ENCODE results near the gene CASP10.

CASP10 gene

DNA sequence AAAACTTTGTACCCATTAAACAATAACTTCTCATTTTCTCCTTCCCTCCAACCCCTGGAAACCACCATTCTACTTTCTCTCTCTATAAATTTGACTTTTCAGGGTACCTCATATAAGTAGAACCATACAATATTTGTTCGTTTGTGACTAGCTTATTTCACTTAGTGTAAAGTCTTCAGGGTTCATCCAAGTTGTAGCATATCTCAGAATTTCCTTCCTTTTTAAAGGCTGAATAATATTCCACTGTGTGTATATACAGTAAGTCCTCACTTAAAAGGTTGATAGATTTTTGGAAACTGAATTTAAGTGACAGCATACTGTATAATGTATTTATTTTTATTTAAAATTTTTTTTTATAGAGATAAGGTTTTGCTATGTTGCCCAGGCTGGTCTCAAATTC lies 13.9 kb downstream of the CASP10 start:
- no peak for DNase-seq (ENCODE audit: low spot score)

DNA sequence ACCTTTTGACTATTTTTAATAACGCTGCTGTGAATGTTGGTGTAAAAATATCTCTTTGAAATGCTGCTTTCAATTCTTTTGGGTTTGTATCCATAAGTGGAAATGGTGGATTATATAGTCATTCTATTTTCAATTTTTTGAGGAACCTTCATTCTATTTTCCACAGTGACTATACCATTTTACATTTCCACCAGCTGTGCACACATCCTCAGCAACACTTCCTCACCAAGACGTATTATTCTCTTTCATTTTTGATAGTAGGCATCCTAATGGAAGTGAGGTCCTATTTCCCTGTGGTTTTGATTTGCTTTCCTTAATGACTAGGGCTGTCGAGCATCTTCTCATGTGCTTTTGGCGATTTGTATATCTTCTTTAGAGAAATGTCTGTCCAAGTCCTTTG lies 14.8 kb downstream of the CASP10 start:
- no peak for DNase-seq (ENCODE audit: low spot score)

DNA sequence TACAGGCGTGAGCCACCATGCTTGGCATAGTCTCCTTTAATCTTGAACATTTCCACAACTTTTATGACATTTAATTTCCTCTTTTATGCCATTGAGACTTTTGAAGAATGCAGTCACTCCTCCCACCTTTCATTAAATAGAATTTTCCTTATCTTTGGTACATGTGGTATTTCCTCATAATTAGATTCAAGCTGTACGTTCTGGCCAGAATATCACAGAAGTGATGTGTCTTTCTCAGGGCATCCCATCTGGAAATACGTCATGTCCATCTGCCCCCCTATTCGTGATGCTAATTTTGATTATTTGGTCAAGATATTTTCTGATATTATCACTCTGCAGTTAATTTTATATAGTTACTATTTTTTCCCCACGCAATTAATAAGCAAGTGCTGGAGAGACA lies 16.9 kb downstream of the CASP10 start:
- DNase-seq (ENCODE audit: low spot score) = no peak

DNA sequence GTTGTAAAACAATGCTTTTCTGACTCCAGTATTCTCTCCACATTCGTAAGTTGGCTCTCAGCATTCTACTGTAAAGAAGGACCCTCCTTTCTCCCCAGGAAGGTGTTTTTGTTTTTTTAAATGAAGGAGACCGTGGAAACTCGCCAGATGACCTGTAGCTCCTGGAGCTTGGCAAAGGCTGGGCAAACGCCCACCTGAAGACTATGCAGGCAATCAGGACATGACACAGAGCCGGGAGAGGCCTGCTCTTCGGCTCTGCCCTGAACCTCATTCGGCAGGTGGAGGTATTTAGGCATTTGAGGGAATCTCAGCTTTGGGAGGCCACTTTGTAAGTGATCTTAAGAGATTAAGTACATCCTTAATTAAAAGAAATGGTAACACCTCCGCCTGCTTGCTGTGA lies 17.4 kb downstream of the CASP10 start:
- no peak for DNase-seq (ENCODE audit: low spot score)

DNA sequence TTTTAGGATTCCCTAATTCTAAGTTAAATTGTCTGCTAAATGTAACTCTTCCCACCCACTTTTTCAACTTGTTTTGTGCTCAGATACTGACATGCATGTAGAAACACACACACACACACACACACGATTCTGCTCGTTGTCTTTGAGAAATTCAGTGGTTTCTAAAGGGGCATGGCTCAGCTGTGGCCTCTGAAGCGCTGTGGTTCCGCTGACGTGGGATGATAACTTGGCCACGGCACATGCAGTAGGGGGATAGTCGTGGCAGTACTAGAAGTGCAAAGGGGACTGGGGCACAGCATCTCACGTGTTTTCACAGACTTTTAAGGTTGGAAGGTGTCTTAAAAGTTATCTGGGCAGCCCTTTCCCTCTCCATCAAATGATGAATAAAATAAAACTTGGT lies 18.4 kb downstream of the CASP10 start:
- no peak for DNase-seq (ENCODE audit: low spot score)

DNA sequence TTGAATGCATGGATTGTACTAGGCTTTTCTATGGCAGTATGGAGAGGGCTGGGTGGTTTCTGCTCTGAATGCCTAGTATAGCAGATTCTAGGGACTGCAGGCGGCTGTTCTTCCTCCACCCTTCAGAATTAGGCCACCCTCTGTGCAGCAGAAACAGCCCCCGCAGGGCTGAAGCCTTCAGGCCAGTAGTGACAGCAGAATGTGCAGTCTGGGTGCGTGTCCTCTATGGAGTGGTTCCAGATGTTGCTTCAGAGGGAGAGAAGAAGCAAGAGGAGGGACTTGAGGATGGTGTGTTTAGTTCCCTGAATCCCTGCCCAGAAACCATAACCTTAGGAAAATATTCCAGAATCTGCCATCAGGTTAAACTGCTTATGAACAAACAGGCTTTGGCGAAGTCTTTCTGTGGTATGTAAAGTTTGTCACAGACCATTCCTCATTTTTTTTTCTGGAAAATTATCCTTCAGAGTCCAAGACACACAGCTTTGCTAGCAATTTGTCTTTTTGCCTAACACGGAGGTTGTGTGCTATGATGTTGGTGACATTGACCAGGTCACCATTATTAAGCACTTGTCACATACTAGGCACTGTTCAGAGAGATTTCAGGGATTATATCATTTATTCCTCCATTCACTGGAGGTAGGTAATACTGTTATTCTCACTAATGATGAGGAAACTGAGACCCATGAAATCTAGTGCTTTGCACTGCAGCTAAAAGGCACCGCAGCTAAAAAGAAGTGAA lies 21.1 kb downstream of the CASP10 start:
- DNase-seq (ENCODE audit: low spot score) = no peak

DNA sequence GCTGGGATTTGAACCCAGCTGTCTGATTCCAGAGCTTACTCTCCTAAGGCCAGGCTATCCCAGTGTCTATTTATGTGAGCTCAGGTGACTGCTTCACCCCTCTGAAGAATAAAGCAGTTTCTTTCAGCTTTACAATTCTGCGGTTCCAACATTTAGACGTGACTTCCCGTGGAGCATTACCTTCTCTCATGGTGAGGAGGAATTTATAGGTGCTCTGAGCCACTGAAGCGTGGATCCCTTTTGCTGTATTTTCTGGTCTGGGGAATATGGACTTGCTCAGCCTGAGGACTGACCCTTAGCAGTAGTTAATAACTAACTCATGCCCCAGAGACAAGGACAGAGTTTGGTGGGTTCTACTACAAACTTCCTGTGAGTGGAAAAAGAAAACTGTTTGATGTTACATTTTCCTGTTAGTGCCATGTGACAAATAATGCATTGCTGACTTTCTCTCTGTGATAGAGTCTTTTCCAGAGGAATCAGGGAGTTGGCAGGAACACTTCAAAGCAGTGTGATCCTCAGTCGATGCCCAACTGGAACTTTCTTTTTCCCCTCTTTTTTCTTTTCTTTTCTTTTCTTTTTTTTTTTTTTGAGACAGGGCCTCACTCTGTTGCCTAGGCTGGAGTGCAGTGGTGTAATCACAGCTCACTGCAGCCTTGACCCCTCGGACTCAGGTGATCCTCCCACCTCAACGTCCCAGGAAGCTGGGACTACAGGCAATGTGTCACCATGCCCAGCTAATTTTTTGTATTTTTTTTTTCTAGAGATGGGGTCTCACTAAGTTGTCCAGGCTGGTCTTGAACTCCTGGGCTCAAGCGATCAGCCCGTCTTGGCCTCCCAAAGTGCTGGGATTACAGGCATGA lies 21.9 kb downstream of the CASP10 start:
- no peak for DNase-seq (ENCODE audit: low spot score)

DNA sequence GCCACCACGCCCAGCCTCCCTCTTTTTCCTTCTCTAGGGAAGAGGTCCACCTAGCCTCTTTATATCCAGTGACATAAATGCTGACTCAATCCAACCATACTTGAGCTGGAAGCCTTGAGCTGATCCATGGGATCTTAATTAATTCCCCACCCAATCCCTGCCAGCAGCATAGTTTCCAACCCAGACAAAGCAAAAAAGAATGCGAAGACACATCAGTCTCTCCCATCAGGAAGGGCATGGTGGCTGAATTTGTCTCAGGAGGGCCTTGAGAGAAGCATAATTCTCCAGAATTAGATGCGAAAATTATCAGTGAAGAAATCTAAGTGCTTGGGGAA lies 22.5 kb downstream of the CASP10 start:
- DNase-seq (ENCODE audit: low spot score) = no peak

DNA sequence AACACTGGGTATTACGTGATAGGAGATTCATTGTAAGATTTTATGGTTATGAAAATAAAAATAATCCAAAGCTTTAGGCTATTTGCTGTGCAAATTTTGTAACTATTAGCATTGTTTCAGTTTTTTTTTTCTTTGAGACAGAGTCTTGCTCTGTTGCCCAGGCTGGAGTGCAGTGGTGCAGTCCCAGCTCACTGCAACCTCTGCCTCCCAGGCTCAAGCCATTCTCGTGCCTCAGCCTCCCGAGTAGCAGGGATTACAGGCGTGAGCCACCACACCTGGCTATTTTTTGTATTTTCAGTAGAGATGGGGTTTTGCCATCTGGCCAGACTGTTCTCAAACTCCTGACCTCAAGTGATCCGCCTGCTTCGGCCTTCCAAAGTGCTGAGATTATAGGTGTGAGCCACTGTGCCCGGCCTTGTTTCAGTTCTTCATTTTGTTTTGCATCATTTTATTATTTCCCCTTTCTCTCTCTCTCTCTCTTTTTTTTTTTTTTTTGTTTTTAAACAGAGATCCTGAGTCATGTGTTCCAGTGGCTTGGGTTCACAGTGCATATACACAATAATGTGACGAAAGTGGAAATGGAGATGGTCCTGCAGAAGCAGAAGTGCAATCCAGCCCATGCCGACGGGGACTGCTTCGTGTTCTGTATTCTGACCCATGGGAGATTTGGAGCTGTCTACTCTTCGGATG lies 25.8 kb downstream of the CASP10 start:
- peak; percentile 35 for DNase-seq (ENCODE audit: low spot score)

DNA sequence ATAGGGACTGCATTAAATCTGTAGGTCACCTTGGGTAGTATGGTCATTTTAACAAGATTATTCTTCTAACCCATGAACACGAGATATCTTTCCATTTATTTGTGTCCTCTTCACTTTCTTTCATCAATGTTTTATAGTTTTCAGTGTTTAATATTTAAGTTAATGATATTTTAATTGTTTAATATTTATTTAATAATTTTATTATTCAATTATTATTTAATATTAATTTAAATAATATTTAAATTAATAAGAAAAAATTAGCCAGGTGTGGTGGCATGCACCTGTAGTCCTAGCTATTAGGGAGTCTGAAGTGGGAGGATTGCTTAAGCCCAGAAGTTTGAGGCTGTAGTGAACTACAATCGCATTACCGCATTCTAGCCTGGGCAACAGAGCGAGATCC lies 33.0 kb downstream of the CASP10 start:
- DNase-seq (ENCODE audit: low spot score) = no peak

DNA sequence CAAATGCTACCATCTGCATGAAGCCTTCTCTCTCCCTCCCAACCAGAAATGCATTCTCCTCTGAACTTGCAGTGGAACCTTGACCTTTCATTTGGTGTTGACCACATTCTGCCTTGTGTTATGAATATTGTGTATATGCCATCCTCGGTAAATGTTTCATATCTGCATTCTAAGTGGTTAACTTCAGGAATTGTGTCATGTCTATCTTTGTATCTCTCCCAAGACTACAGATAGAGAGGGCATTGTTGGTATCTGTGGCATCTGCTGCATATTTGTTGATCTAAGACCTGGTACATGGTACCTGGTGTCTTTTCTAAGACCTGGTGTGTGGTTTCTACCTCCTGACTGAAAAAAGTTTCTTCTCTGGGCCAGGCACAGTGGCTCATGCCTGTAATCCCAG lies 34.0 kb downstream of the CASP10 start:
- DNase-seq (ENCODE audit: low spot score) = no peak

DNA sequence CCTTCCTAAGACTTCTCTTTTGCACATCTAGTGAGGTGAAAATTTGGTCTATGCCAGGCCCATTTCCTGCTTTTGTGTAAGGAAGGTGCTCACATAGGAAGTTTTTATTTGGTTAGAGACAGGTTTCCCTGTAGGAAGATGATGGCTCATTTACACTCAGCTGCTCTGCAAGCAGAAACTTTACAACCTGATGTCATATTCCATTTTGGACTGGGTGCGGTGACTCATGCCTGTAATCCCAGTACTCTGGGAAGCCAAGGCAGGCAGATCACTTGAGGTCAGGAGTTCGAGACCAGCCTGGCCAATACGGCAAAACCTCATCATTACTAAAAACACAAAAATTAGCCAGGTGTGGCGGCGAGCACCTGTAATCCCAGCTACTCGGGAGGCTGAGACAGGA lies 35.8 kb downstream of the CASP10 start:
- DNase-seq (ENCODE audit: low spot score) = no peak

DNA sequence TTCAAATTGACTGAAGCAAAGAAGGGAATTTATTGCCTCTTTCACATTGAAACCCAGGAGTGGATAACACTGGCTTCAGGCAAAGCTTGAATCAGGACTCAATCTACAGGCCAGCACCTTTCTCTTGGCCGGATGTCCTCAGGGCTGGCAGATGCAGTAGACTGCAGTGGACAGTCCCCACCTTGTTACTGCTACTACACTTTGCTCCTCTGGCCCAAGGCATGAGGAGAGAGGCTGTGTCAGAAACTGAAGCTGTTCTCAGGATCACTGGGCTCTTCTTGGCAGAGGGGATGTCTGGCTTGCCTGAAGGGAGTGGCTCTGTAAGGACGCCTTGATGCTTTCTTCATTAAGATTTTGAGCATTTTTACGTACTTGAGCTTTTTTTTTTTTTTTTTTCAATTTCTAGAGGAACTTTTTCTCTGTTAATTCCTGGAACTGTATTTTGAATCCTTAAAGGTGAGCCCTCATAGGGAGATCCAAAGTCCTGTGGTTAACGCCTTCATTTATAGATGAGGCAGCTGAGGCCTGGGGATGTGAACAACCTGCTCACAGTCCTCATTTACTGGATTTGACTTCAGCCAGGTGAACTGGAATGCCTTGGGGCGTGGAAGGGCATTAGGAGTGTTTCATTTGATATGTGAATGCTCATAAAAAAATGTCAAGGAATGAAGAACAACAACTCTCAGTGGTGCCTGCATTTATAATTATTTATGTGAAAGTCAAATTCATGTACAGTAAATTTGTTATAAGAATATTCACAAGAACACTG lies 36.6 kb downstream of the CASP10 start:
- DNase-seq (ENCODE audit: low spot score) = no peak

DNA sequence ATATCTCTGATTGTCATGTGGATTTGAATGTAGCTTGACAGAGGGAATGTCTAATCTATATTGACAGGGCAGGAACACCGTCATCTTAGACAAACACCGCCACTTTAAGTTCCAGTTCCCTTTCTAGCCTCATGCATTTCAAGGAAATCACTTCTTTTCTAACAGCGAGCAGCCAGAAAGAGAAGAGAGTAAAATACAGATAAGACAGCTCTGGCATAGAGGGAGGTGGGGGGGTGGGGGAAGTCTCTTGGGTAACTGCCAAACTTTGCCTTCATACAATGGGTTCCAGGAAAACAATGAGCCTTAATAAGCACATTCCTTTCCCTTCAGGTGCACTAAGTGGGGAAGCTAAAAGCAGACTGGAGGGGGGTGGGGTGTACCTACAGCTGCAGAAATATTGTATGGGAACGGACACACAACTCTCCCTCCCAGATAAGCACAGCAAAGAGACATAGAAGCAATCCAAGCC lies 37.2 kb downstream of the CASP10 start:
- peak; percentile 23 for DNase-seq (ENCODE audit: low spot score)

DNA sequence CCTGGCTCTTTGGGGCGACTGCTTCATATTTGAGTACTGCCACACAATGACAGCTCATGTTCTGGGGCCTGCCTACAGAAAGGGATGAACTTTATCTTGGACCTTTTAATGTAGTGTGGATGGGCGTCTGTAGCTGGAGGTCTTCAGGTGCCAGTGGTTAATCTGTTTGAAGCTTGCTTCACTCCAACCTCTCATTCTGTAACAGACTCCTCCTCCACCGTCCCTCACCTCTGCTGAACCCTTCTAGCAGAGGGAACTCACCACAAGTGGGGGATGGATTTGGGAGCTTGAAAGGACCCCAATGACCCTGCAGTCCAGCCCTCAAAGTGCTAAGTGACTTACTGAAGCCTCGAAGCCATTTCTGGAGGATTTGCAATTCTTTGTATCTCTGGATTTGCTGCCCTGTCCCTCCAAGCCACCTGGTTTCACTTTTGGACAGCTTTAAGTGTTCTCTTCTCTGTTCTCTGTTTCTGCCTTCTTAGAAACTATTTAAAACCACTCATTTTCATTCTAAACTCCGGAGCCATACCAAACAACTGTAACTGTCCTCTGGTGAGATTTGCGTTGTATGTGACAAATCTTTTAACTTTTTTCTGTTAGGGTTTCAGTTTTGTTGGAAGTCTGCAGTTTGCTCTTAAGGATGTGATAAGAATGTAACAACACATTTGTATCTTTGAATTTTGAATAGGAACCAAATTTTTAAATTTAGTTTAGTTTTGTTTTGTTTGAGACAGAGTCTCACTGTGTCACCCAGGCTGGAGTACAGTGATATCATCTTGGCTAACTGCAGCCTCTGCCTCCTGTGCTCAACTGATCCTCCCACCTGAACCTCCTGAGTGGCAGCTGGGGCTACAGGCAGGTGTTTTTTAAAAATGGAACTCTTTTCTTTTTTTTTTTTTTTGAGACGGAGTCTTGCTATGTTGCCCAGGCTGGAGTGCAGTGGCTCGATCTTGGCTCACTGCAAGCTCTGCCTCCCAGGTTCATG lies 40.4 kb downstream of the CASP10 start:
- no peak for DNase-seq (ENCODE audit: low spot score)

DNA sequence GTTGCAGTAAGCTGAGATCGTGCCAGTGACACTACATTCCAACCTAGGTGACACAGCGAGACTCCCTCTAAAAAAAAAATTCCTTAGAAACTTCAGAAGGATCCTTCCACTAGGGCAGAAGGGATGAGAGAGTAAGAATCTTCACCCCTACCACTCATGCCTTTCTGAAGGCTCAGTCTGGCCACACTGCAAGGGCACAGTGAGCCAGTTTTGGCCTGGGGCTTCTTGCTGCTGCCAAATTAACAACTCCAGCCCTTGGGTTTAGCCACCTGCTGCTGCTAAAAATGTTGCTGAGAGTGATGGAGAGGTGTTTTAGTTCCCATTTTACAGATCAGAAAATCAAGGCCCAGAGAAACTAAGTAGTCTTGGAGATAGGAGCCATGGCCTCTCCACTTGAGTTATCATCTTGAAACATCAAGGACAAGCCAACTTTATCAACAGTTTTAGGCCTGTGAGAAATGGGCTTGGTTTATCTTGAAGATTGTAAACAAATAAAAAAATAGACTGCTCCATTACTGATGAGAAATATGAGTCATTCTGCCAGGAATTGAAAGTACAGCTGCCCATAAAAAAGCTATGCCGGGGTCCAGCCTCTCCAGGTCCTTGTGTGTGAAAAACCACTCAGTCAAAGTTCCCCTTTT lies 45.5 kb downstream of the CASP10 start:
- no peak for DNase-seq (ENCODE audit: low spot score)

DNA sequence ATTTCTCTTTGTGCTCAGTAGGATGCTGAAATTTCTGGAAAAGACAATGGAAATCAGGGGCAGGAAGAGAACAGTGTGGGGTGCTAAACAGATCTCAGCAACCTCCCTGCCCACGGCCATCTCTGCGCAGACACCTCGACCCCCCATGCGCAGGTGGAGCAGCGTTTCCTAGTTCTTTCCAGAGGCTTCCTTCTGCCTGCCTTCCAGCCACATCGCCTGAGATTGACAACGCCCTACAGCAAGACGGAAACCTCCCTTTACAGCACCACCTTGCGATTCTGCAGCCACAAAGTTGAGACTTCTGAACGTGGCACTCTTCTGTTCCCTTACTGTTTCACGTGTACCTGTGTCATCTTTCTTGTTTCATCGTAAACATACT lies 46.0 kb downstream of the CASP10 start:
- no peak for DNase-seq (ENCODE audit: low spot score)

DNA sequence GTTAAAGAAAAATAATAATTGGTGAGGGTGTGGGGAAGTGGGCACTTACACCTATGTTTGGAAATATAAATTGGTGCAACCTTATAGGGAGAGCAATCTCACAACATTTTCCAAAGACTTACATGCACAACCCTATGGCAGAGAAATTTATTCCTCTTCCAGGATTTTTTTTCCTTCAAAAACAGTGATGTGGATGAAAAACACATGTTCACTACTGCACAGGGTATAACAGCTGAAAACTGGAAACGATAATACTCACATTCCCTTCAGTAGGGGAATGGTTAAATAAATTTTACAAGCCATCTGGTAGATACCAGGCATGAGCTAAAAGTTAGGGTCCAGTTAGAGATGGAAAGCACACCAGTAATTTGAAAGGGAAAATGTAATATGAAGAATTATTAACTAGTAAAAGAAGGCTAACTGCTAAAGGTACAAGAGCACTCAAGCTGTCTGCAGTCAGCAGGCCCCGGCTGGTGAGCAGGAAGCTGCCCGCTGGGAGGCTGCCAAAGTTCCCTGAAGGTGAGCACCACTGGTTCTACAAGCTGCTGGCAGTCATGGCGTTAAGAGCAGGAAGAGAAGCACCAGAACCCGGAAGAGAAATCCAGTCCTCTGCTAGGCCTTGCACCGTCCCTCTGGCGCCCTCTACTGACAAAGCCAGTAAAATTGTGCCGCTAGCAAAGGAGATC lies 49.0 kb downstream of the CASP10 start:
- DNase-seq (ENCODE audit: low spot score) = peak; percentile 75

DNA sequence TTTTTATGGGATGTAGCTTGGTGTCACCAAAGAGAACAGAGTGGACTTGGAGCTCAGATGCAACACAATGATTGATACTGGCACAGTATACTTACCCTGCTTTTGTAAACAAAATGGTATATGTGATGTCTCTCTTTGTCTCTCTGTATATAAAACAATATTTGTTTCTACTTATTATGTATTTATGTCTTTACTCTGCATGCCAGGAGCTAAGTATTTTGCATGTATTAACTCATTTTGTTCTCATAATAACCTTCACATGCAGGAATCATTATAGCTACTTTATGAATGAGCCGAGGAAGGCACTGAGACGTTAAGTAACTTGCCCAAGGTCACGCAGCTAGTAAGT lies 49.5 kb downstream of the CASP10 start:
- DNase-seq (ENCODE audit: low spot score) = no peak

All from globus pallidus (tissue), 1 donor.